UCSD-AML1 (cell line): ENCODE measurements around the gene PHACTR1.

Source experiments
- DNase-seq: peaks from one replicate; lab custom pipeline; 2025; ENCODE audit not compliant: unreplicated experiment; lab: John Stamatoyannopoulos, UW

The PHACTR1 gene

DNA sequence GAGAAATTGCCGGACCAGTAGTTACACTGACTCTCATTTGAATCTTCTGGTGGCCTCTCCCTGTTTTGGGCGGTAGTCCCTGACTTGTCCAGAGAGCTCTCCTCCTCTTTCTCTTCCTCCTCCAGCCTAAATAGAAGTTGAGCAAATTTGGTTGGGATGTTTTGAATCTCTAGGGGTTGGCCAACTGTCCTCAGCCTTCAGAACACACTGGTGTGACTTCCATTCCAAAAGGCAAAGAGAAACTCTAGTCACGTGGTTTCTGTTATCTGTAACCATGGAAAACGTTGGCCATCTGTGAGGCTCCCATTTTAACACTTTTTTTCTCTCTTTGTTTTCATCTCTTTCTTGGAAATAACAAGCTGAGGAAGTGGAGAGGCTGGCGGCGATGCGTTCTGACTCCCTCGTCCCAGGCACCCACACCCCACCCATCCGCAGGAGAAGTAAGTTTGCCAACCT, 336.5 kb downstream of the PHACTR1 start:
- no peak for DNase-seq

DNA sequence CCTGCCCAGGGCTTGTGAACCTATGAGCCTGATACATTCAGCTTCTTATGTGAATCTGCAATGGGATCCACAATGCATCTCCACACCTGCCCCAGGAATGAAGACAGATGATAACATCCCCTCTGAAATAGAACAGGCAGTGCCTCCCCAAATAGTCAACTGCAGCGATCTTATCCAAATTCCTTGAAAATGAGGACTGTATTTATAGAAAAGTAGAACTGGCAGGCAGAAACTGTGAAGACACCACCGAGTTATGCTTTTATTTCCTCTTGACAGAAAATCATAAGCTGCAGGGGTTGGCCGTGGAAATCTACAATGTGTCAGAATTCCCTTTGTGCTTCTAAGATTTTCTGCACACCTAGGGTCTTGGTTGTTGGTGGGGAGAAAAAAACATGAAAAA, 341.5 kb downstream of the PHACTR1 start:
- DNase-seq = no peak

DNA sequence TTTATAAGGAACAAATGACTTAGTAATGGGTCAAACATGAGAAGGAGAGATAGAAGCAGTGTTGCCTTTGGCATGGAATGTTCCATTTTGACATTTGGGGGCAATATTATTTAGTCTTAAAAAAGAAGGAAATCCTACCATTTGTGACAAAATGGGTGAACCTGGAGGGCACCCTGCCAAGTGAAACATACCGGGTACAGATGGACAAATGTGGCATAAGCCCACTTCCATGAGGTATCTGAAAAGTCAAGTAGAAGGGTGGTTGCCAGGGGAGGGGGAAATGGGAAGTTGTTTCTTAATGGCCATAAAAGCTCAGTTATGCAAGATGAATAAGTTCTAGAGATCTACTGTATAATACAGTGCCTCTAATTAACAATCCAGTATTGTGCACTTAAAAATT, 342.5 kb downstream of the PHACTR1 start:
- no peak for DNase-seq

DNA sequence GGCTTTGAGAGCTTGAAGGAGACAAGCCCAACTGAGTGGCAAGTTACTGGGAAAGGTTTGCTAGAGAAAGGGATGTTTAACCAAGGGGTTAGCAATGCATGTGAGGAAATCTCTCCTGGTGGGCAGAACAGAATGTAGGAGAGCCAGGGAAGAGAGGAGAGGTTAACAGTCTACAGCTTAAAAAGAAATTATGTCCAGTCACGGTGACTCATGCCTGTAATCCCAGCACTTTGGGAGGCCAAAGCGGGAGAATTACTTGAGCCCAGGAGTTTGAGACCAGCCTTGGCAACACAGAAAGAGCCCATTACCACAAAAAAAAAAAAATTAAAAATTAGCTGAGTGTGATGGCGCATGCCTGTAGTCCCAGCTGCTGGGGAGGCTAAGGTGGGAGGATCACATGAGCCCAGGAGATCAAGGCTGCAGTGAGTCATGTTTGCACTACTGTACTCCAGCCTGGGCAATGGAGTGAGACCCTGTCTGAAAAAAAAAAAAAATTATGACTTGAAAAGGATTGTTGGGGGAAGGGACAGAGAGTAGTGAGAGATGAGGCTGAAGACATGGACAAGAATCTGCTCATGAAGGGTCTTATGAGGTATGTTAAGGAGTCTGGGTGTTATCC, 346.8 kb downstream of the PHACTR1 start:
- DNase-seq = no peak

DNA sequence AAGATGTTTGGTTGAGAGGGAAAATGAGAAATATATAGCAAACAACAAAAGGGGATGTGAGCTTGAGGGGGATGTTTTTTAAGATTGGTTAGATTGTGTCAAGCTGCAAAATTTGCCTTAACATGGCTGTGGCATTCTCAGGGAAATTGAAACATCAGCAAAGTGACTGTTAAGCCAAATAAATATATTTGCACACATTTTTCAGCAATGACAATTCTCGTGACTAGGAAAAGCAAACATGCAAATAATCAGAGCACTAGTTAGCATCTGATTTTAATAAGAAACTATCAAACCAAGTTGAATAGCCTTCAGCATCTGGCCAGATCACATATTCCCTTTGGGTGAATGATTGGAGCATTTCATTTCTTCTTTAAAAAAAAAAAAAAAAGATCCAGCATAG, 349.0 kb downstream of the PHACTR1 start:
- no peak for DNase-seq

DNA sequence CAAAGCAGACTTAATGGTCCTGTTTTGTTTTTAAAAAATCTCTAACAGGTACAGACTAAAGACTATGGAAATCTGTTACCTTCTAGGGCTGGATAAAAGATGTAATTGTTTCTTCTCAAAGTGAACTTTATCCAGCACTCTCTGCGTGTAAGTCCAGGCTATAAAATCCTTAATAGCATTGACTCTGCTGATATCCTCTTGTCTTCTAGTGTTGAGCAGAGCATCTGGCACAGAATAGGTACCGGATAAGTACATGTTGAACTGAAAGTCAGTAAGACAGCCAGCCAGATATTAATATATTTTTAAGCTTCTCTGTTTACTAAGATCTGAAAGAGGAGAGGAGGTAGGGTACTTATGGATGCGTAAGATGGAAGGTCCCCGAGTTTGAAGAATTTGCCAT, 349.5 kb downstream of the PHACTR1 start:
- no peak for DNase-seq

DNA sequence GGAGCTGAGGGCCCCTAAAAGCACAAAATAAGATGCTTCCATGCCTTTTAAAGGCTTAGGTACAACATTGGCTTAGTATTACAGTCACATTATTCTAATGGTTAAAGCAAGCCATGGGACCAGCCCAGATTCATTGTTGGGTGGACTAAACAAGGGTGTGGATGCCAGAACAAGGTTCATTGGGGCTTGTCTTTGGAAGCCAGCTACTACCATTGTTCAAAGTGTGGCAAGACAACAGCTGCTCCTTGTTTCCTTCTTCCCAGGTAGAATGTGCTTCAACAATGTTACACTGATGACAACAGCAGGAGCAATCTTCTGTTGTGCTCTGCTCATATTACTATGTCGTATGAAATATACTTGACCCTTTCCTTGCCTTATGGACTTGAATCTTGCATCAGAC, 350.3 kb downstream of the PHACTR1 start:
- no peak for DNase-seq

DNA sequence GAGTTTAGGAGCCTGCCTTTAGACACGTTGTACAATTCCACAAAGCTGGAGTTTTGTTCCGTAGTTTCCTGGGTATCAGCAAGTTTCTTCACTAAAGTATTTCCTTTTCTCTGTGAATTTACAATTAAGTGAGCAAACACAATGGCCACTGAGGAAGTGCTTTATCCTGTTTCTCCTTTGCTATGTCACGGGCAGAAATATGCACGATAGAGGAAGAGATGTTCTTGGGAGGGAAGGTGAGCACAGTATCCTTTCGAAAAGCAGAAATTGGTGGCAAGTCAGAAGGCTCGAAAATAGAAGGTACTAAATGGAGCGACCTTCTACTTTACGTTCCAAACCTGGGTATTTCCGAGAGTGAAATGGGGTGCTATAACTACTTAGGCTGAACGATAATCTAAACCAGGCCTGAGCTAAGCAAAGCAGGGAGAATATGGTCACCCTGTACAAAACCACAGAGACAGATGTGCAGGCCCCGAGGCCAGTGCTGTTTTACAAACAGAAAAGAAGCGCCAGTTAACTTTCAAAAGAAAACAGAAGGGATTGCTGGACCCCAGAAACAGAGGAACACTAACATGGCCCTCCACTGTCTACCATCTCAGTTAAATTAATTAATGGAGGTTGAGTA, 352.1 kb downstream of the PHACTR1 start:
- no peak for DNase-seq

DNA sequence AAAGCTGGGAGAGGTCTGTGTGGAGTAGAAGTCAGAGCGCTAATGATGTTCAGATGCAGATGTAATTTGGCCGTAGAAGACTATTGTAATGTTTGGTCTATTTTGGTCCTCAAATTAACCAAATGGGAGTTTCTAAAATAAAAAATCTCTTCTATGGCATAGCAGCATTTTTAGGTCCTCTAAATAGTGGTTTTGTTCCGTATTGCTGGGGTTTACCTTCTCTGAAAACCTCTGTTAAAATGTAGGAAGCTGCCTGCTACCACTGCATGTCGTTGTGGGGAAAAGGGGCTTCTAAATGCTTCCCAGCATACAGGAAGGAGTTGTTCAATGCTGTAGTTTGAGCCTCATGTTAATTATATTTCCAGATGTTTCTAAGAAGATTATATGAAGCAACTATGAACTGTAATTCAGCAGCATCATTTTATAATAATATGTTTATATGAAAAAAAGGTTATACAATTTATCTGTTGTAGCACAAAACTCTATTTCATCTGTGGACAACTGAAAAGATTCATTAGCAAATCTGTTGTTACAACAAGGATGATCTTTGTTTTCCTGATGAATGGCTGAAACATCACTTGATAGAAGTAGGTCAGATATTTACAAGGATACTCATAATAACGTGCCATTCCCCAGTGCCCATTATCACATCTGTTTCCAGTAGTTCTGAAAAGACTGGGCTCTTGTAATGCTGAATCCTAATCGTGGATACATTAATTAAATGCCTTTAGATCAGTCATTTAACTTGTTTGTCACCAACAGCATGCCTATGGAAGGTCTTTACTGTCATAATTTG, 355.2 kb downstream of the PHACTR1 start:
- no peak for DNase-seq

DNA sequence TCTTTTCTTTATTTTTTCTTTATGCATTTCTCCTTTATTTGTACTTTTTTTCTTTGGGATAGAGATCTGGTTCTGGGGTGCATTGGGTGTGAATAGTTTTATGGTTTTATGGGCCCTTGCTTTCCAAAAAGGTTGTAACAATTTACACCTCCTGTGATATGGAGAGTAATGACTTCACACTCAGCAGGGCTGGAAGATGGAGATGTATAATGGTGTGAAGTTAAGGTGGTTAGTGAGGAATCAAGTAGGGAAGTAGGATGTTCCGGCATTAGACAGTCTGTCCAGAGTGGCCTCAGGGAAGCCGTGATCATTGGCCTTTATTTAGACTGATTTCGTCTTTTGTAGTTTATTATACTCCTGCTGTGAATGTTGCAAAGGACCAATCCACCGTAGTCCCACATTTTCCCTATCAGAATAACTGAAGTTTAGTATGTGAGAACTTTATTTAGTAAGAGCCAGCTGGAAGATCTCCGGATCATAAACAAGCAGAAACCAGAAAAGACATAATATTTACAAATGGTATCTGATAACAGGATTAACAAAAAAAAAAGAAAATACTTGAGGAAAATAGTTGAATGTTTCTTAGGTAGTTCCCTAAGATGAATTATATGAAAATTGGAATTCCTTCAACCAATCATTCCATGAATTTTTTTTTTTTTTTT, 356.2 kb downstream of the PHACTR1 start:
- no peak for DNase-seq

DNA sequence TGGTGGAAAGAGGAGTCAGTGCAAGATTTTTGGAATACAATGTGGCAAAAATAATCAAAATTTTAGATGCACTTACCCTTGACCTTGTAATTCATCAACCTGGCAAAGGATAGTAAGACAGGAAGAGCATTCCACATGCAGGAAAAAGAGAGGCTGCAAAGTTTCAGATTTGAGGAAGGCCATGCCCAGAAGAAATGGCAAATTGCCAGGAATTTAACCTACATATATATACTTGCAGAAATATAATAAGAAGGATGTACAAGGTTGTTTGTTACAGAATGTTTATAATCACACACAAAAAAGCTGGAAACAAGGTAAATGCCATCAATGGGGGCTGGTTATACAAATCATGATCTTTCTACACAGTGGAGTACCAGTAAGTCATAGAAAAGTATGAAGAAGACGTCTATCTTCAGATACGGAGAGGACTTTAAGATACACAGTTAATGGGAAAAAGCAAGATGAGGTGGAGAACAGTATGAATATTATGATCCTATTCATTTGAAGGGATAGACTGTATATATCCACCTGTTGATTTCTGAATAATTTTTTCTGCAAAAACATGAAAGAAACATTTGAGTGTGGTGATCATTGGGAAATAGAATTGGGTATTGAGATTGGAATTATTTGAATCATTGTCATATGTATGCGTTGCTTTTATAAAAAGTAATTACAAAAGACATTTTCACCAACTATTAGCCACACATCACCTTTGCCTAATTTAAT, 358.0 kb downstream of the PHACTR1 start:
- no peak for DNase-seq

DNA sequence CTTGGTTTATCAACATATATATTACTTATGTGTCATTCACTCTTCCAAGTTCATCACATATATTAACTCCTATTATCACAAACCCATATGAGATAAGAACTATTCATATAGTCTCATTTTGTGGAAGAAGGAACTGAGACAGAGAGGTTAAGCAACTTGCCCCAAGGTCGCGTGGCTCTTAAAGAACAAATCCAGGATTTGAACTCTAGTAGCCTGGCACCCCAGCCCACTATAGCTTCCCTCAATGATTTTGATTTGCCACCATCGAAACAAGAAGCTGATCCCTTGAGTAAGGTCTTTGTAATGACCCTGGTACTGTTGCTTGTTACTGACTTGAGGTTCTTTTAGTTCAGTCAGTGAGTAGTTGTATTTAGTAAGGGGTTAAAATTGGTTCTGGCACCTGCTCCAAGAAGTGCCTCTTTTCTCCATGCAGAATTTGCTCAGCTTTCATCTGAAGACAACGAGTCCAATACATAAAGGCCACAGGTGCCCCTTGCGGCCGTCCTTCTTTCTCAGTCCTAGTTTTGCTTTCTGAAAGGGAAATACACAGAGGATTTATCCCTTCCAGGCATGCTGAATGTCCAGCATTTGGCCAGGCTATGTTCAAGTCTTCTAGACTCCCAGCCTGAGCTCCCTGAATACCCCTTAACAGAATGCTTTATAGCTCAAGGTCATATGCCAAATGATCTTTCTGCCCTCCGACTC, 358.7 kb downstream of the PHACTR1 start:
- no peak for DNase-seq

DNA sequence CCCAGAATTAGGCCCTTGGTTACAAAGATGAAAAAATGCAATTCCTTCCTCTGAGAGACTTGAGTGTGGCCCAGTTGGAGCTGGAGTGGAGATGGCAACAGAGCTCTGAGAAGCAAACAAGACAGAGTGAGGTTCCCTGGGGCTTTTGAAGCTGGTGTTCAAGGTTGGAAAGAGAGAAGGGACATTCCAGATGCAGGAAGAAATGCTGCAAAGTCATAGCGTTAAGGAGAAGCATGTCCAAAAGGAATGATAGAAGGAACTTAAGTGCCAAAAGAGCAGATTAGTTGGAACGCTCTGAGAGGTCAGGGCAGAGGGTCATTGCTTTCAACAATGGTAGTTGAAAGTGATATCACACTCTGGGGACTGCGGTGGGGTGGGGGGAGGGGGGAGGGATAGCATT, 360.0 kb downstream of the PHACTR1 start:
- DNase-seq = no peak

DNA sequence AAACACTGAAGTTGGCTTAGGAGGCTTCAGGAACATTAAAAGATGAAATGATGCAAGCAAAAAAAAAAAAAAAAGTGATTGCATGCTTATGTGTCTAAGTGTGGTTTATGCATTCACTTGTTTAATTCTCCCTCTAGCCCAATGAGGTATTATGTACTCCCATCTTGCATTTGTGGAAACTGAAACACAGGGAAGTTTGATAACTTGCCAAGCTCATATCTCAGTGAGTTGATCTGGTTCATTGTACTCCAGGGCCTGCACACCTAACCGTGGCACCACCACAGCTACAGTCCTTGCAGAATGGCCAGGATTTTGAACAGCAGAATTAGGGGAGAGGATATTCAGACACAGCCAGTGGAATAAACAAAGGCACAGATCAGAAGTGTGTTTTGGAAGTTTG, 360.6 kb downstream of the PHACTR1 start:
- DNase-seq = no peak

DNA sequence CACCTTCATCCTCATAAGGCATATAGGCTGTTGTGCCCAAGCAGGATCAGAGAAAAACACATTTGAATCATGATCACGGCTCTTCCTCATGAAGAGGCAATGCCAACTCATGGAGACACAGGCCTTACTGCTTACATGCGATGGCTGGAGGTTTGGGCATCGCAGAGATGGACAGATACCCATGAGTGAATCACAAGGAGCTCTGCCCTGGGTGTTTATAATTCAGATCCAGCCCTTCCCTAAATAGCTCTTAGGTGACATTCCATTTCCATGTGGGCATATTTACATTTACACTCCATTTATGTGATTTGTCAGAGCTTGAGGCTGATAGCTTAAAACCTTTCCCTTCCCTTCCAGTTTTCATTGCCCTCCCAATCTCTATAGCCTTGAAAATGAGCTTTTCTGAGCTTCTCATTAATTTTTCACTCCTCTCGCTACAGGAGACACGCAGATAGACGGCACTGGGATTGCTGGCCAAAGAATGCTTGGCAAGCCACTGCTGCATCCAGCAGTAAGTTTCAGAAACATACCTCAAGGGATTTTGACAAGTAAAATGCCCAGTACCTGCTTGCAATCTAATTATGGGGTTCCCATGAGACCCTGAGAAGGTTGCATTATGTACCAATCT, 362.6 kb downstream of the PHACTR1 start:
- no peak for DNase-seq

DNA sequence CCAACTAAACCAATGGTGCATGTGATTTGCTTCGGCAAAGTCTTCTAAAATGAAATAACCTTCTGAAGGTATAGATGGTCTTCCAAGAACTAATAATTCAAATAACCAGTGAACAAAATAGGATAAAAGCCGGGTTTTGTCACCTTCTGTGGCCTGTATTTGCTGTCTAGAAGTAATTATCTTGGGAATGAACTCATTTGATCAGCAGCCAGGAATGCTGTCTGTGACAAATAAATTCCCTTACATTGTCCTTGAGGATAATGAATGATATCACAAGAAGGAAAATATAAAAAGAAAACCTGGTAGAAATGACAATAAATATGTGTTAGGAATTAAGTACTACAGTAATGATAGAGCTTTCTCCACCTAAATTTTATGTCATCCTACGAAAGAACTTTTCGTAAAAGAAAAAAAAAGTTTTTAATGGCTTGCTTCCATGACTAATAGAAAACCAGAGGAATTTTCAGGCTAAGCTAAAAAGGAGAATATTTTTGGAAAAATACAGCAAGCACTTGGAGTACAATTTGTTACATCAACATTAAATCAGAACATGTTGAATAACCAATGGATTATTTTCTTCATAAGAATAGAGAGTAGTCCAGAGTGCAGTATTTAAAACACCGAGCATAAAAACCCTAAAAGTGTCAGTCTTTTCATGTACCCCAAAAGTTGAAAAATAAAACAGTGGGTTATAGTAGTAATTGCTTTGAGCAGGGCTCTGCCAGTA, 364.1 kb downstream of the PHACTR1 start:
- DNase-seq = no peak

DNA sequence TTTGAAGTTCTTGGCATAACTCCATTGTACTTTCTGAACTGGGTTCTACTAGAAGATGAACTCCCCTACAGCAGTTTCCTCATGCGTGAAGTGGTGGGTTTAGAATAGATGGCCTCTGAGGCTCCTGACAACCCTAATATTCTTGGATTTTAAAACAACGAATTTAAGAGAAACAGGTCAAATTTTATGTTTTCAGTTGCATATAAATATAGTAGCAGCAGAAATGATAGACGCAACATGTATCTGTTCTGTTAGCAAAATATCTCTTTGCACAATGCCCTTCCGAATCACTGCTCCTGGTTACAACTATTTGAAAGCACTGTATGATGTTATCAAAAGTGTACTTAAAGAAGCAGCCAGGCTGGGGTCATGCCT, 364.6 kb downstream of the PHACTR1 start:
- DNase-seq = no peak

DNA sequence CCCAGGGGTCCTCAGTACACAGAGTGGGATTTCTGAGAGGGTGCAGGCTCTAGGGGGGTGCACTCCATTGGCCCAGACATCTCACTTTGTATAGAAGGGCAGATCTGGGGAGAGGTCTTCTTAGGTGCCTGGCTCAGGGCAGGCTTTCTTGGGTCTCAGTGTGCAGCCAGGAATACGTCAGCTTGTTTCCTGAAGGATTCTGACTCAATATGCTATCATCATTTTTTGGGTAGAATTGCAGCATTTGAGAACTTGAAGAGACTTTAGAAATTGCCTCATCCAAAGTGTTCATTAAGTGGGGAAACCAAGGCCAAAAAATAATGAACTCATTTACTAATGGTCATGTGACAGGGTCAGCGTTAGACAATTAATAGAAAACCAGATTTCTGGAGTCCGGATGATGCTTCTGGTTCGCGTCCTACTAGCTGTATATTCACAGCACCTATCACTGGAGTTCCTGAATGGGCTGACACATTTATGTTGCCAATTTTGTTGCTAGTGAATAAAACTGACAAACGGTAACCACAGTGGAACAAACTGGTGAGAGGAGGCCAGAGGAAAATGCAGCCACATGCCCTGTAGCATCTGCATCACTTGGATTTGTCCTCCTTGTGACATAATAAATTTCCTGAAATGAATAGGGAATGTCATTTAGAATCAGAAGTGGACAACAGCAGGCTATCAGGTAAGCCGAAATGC, 372.9 kb downstream of the PHACTR1 start:
- no peak for DNase-seq

DNA sequence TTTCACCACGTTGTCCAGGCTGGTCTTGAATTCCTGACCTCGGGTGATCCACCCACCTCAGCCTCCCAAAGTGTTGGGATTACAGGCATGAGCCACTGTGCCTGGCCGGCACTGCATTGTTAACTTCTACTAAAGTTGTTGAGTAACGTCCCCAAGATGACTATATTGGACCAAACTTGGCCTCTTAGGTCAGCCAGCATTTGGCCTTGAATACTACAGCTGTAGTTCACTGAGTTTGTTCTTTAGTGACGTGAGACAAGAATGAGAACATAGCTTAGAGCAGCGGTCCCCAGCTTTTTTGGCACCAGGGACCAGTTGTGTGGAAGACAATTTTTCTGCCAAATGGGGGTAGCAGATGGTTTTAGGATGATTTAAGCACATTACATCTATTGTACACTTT, 374.6 kb downstream of the PHACTR1 start:
- no peak for DNase-seq
